ENCODE measurements around the gene NFYB. TPM values are rescaled to one million over a fixed set of nuclear protein-coding genes. Genes with fewer than 3 reads are reported as not detected.

The NFYB gene
- total and polyA plus RNA-seq, 2 donors from 2014 or later: 24.6 to 31.1 TPM

- Histone ChIP-seq H3K36me3 (ENCODE audit: control insufficient read depth in 2 of 3, insufficient read depth in 3 of 3, low read length in 3 of 3) (peaks cover 0 to 19% (median 11%) of the 10 kb centered on the region in 3 donors), H3K9me3 (ENCODE audit: control insufficient read depth in 2 of 3, insufficient read depth in 1 of 3, low read length in 3 of 3) (no peaks in the 10 kb centered on the region), H3K27ac (ENCODE audit: low read depth in 2 of 2, low read length in 2 of 2) (no peak overlapping the region), H3K4me3 (ENCODE audit: low read length in 3 of 3) (no peak overlapping the region), H3K27me3 (ENCODE audit: control insufficient read depth, insufficient read depth, low read length) (no peaks in the 10 kb centered on the region), H3K9ac (ENCODE audit: low read length in 3 of 3) (no peak overlapping the region), H3K4me1 (ENCODE audit: control insufficient read depth in 2 of 3, insufficient read depth in 2 of 3, low read depth in 1 of 3, low read length in 3 of 3) (peaks cover 3 to 10% (median 5%) of the 10 kb centered on the region in 3 donors)
- no peak for DNase-seq
- intact Hi-C loops (cut with DNase I): no loop called here
- no peak for FAIRE-seq
- TF ChIP-seq CTCF (IDR thresholded peaks at IDR 0.05; ENCODE audit: borderline replicate concordance, extremely low read depth, insufficient read depth): no peak
These were observed 4.1 kb downstream of the NFYB start for GRCh38 chr12:104133866-104134265.

GRCh38 chr12:104133321-104133720, 4.7 kb downstream of the NFYB start:
- peaks cover 0 to 19% (median 11%) of the 10 kb centered on the region in 3 donors for H3K36me3 ChIP-seq (ENCODE audit: control insufficient read depth in 2 of 3, insufficient read depth in 3 of 3, low read length in 3 of 3)

GRCh38 chr12:104132351-104132956, 5.6 kb downstream of the NFYB start:
- Histone ChIP-seq H3K9ac (ENCODE audit: low read length in 3 of 3) (no peak overlapping the region), H3K4me1 (ENCODE audit: control insufficient read depth in 2 of 3, insufficient read depth in 2 of 3, low read depth in 1 of 3, low read length in 3 of 3) (peaks cover 0 to 8% (median 3%) of the 10 kb centered on the region in 3 donors), H3K4me3 (ENCODE audit: low read length in 3 of 3) (no peak overlapping the region), H3K27ac (ENCODE audit: low read depth in 2 of 2, low read length in 2 of 2) (no peak overlapping the region), H3K36me3 (ENCODE audit: control insufficient read depth in 2 of 3, insufficient read depth in 3 of 3, low read length in 3 of 3) (peaks cover 0 to 19% (median 11%) of the 10 kb centered on the region in 3 donors), H3K27me3 (ENCODE audit: control insufficient read depth, insufficient read depth, low read length) (no peaks in the 10 kb centered on the region), H3K9me3 (ENCODE audit: control insufficient read depth in 2 of 3, insufficient read depth in 1 of 3, low read length in 3 of 3) (no peaks in the 10 kb centered on the region)
- DNase-seq: peak in 2 of 5 donors; percentile 26 to 36
- TF ChIP-seq CTCF (IDR thresholded peaks at IDR 0.05; ENCODE audit: borderline replicate concordance, extremely low read depth, insufficient read depth): no peak
- no peak for FAIRE-seq
- intact Hi-C loops (cut with DNase I): no loop called here

More at GRCh38 chr12:104133321-104133720, 4.7 kb downstream of the NFYB start:
- no peak overlapping the region for H3K27ac ChIP-seq (ENCODE audit: low read depth in 2 of 2, low read length in 2 of 2)
- DNase-seq: no peak
- TF ChIP-seq CTCF (IDR thresholded peaks at IDR 0.05; ENCODE audit: borderline replicate concordance, extremely low read depth, insufficient read depth): no peak
- no peak overlapping the region for H3K9ac ChIP-seq (ENCODE audit: low read length in 3 of 3)
- no peaks in the 10 kb centered on the region for H3K9me3 ChIP-seq (ENCODE audit: control insufficient read depth in 2 of 3, insufficient read depth in 1 of 3, low read length in 3 of 3)
- intact Hi-C loops (cut with DNase I): no loop called here
- H3K27me3 ChIP-seq (ENCODE audit: control insufficient read depth, insufficient read depth, low read length): no peaks in the 10 kb centered on the region
- H3K4me3 ChIP-seq (ENCODE audit: low read length in 3 of 3): no peak overlapping the region
- H3K4me1 ChIP-seq (ENCODE audit: control insufficient read depth in 2 of 3, insufficient read depth in 2 of 3, low read depth in 1 of 3, low read length in 3 of 3): peaks cover 0 to 8% (median 3%) of the 10 kb centered on the region in 3 donors
- no peak for FAIRE-seq
